Esophagus muscularis mucosa (tissue), 3 donors: ENCODE results near the gene CLDN9.

Experiments used
- POLR2AphosphoS5 ChIP-seq, 2 donors: sonication (generic); formaldehyde crosslinking; IDR thresholded peaks; one replicate each; pipeline ENCODE4 v1.6.1; 2017; ENCODE audit warnings: antibody characterized with exemption in 2 of 2
- TF ChIP-seq, protein P1 (sequence below), 3 experiments: fragments of 200-600 bp in 2 of 3; fragments of 450-650 bp in 1 of 3; sonication (generic) in 2 of 3; IDR thresholded peaks; one replicate each; pipeline ENCODE4 v1.5.1; 2017 to 2019; ENCODE audit warnings: antibody characterized with exemption in 3 of 3, mild to moderate bottlenecking in 2 of 3, moderate library complexity in 1 of 3

DNA sequence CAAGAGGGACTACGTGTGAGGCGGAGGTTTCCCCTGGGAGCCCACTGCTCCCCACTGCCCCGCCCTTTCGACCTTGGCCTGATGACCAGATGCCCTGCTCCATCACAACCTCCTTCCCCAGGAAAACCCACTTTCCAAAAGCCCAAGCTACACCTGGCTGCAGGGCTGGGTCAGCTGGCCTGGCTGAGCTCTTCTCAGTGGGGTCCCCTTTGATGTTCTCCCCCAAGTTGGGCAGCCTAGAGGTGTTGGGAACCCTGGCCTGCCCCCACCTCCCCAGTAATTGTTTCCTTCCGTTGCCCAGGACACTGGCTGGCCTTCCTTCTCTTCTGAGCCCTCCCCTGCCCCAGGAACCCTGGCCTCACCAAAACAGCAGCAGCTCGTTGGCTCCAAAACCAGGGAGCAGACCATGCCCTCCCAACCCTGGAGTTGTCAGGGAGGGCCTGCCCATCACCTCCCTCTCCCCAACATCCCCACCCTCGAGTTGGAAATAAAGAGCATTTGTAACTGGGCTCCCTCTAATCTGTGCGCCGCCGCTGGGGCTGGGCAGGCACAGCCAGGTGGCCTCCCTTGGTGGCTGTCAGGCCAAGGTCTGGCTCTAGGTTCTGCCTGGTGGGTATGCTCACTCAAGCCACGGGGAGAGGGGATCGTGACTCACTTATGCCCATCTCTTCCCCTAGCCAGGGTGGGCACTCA, 1.4 kb downstream of the CLDN9 start:
- TF ChIP-seq, protein P1, sequence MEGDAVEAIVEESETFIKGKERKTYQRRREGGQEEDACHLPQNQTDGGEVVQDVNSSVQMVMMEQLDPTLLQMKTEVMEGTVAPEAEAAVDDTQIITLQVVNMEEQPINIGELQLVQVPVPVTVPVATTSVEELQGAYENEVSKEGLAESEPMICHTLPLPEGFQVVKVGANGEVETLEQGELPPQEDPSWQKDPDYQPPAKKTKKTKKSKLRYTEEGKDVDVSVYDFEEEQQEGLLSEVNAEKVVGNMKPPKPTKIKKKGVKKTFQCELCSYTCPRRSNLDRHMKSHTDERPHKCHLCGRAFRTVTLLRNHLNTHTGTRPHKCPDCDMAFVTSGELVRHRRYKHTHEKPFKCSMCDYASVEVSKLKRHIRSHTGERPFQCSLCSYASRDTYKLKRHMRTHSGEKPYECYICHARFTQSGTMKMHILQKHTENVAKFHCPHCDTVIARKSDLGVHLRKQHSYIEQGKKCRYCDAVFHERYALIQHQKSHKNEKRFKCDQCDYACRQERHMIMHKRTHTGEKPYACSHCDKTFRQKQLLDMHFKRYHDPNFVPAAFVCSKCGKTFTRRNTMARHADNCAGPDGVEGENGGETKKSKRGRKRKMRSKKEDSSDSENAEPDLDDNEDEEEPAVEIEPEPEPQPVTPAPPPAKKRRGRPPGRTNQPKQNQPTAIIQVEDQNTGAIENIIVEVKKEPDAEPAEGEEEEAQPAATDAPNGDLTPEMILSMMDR (IDR thresholded peaks at IDR 0.05) = no peak
- no peak for TF ChIP-seq POLR2AphosphoS5 (IDR thresholded peaks at IDR 0.05)
